Karpas-422 (cell line): ENCODE results near the gene KRTAP10-5. TPM values are rescaled to one million over a fixed set of nuclear protein-coding genes. Genes with fewer than 3 reads are reported as not detected.

Experiments
- DNase-seq: peaks from one replicate; pipeline ENCODE4 v3.0.0-alpha.2; 2015
- H2AFZ ChIP-seq: fragments of 200-600 bp; sonication (generic); 2 replicates; pipeline ENCODE4 v1.6.1; 2014; ENCODE audit warnings: antibody characterized with exemption, low read length, mixed read lengths
- H3K27ac ChIP-seq: fragments of 200-600 bp; sonication (generic); 2 replicates; pipeline ENCODE4 v1.5.1; 2014; ENCODE audit warnings: mild to moderate bottlenecking, low read length, moderate library complexity
- H3K27me3 ChIP-seq: fragments of 200-600 bp; sonication (generic); 2 replicates; pipeline ENCODE4 v1.6.1; 2014; ENCODE audit warnings: low read length, mixed read lengths
- H3K36me3 ChIP-seq: fragments of 200-600 bp; sonication (generic); 2 replicates; pipeline ENCODE4 v1.6.1; 2014; ENCODE audit warnings: low read length, mixed read lengths; ENCODE audit not compliant: insufficient read depth
- H3K4me1 ChIP-seq: fragments of 200-600 bp; sonication (generic); 2 replicates; pipeline ENCODE4 v1.6.1; 2014; ENCODE audit warnings: mild to moderate bottlenecking, low read length, mixed read lengths
- H3K4me2 ChIP-seq: fragments of 200-600 bp; sonication (generic); 2 replicates; pipeline ENCODE4 v1.6.1; 2014; ENCODE audit warnings: low read length, low read depth, mild to moderate bottlenecking; ENCODE audit not compliant: poor library complexity, severe bottlenecking
- H3K4me3 ChIP-seq: fragments of 200-600 bp; sonication (generic); 2 replicates; pipeline ENCODE4 v1.5.1; 2014; ENCODE audit warnings: mild to moderate bottlenecking, antibody characterized with exemption, low read length, mixed read lengths
- H3K79me2 ChIP-seq: fragments of 200-600 bp; sonication (generic); 2 replicates; pipeline ENCODE4 v1.6.1; 2014; ENCODE audit warnings: mild to moderate bottlenecking, low read length, mixed read lengths
- H3K9ac ChIP-seq: fragments of 200-600 bp; sonication (generic); 2 replicates; pipeline ENCODE4 v1.6.0; 2014; ENCODE audit warnings: low read length
- H3K9me2 ChIP-seq: fragments of 200-600 bp; sonication (generic), shearing (Covaris generic); replicated peaks from 2 replicates; pipeline ENCODE4 v1.6.0; 2014; ENCODE audit warnings: mild to moderate bottlenecking, low read length, moderate library complexity; ENCODE audit not compliant: insufficient read depth
- H3K9me3 ChIP-seq: fragments of 300-700, 200-600 bp; sonication (generic); 2 replicates; pipeline ENCODE4 v1.6.1; 2014; ENCODE audit warnings: low read length, mixed read lengths
- H4K20me1 ChIP-seq: fragments of 200-600 bp; sonication (generic); 2 replicates; pipeline ENCODE4 v1.6.1; 2014; ENCODE audit warnings: mild to moderate bottlenecking, antibody characterized with exemption, low read length, low read depth; ENCODE audit not compliant: insufficient read depth
- total RNA-seq: library from RNA; depleted of rRNA; stranded (reverse); fragments of >200 nt; shearing (Covaris generic); gene quantifications from 2 replicates; pipeline ENCODE4 v1.2.3, GENCODE V29; 2014; ENCODE audit warnings: low replicate concordance

The KRTAP10-5 gene
- total RNA-seq, 1 experiment from 2014 or later: not detected

DNA sequence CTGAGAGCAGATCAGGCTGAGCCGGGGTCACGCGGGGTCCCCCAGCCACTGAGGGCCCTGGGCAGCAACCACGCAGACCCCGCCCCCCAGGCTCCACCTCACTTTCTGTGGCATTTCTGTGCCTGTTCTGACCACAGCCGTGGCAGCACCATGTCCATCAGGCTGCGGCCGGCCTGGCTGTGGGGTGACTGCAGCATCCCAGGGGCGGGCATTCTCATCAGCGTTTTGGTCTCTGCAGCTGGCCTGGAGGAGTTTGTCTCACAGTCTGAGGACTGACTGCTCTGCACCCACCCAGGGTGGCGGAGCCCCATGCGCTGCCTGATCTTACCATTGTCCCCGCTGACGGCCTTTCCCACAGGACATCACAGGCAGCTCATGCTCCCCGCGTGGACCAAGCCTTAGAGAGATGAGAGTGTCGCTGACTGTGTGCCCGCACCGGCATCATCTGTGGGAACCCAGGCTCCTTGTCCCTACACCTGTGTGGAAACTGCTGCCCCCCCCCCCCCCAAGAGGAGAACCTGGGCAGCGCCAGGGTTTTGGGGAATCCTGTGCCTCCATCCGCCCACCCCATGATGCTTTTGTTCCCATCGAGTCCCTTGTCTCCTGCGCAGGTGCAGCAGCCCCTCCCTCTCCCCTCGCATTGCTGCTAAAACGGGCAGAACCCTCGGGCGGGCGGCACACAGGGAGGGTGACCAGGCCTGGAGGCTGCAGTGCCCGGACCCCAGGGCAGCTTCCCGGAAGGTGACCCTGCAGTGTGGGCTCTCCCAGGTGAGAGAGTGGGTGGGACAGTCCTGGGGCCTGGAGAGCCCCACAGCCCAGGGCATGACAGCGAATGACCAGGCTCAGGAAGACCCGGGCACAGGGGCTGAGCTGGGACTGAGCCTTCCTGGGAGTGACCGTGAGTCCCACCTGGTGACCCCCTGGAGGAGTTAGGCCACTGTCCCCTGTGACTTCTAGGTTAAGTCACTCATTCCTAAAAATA, 42.2 kb downstream of the KRTAP10-5 start:
- Histone ChIP-seq H3K79me2 (no peaks in the 10 kb centered on the region), H3K4me3 (no peak overlapping the region), H3K9me2 (no peaks in the 10 kb centered on the region), H3K4me2 (no peak overlapping the region), H3K9me3 (0 out of 2 replicates have a peak, but pooled peaks cover 5% of the 10 kb centered on the region), H3K27ac (no peak overlapping the region), H3K27me3 (0 out of 2 replicates have a peak, but pooled peaks cover 3% of the 10 kb centered on the region), H3K9ac (no peak overlapping the region), H3K4me1 (no peaks in the 10 kb centered on the region), H2AFZ (no peak overlapping the region), H3K36me3 (no peaks in the 10 kb centered on the region), H4K20me1 (no peaks in the 10 kb centered on the region)
- no peak for DNase-seq

DNA sequence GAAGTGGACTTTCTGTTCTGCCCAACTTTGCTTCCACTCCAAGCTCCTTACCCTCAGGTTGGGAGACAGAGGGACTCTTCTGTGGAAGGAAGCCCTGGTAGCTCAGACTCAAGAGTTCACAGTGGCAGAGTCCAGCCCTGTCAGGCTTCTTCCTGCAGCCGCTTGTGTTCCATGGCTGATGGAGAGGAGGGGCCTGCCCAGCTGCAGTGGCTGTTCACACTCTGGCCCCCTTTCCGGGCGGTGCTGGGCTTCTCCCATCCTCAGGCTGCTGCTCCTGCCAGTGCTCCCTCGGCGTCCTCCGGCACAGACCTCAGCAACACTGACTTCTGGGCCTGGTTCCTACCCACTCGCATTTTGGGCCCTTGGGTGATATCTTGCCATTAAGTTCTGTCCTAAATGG, 44.4 kb downstream of the KRTAP10-5 start:
- H3K9me3 ChIP-seq: no peaks in the 10 kb centered on the region
- no peak overlapping the region for H3K27ac ChIP-seq
- H3K79me2 ChIP-seq: no peaks in the 10 kb centered on the region
- no peak overlapping the region for H3K9ac ChIP-seq
- no peak overlapping the region for H3K4me2 ChIP-seq
- H3K9me2 ChIP-seq: no peaks in the 10 kb centered on the region
- no peak overlapping the region for H2AFZ ChIP-seq
- no peaks in the 10 kb centered on the region for H3K4me1 ChIP-seq
- no peaks in the 10 kb centered on the region for H4K20me1 ChIP-seq
- H3K27me3 ChIP-seq: no peaks in the 10 kb centered on the region
- no peak for DNase-seq
- H3K4me3 ChIP-seq: no peak overlapping the region
- no peaks in the 10 kb centered on the region for H3K36me3 ChIP-seq

- no peak for DNase-seq
- Histone ChIP-seq H3K27me3 (no peaks in the 10 kb centered on the region), H3K4me1 (no peaks in the 10 kb centered on the region), H3K4me2 (no peak overlapping the region), H4K20me1 (no peaks in the 10 kb centered on the region), H3K27ac (no peak overlapping the region), H2AFZ (no peak overlapping the region), H3K9ac (no peak overlapping the region), H3K4me3 (no peak overlapping the region), H3K79me2 (no peaks in the 10 kb centered on the region), H3K9me2 (no peaks in the 10 kb centered on the region), H3K9me3 (no peaks in the 10 kb centered on the region), H3K36me3 (no peaks in the 10 kb centered on the region)
These were observed 45.7 kb downstream of the KRTAP10-5 start for GRCh38 chr21:44534688-44535087.

DNA sequence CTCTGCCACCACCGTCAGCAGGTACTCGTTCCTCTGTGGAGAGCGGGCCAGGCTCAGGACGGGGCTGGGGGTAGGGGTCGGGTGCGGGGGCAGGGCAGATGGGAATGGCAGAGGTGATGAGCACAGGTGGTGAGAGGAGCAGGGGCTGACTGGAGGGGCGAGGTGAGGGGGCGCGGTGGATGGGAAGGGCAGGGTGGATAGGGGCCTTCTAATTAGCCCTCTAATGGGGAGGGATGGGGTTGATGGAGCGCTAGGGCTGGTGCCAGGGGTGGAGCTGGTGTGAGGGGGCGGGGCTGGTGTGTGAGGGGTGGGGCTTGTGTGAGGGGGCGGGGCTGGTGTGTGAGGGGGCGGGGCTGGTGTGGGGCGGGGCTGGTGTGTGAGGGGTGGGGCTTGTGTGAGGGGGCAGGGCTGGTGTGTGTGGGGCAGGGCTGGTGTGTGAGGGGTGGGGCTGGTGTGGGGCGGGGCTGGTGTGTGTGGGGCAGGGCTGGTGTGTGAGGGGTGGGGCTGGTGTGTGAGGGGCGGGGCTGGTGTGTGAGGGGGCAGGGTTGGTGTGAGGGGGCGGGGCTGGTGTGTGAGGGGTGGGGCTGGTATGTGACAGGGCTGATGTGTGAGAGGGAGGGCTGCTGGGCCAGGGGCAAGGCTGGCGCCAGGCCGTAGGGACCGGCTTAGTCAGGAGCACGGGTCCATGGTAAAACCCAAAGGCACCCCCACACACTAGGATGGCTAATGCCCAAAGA, 46.3 kb downstream of the KRTAP10-5 start:
- Histone ChIP-seq H3K9me3 (no peaks in the 10 kb centered on the region), H4K20me1 (no peaks in the 10 kb centered on the region), H3K4me2 (no peak overlapping the region), H3K79me2 (no peaks in the 10 kb centered on the region), H3K9me2 (no peaks in the 10 kb centered on the region), H3K4me1 (no peaks in the 10 kb centered on the region), H3K9ac (no peak overlapping the region), H3K36me3 (no peaks in the 10 kb centered on the region), H3K27ac (no peak overlapping the region), H3K27me3 (no peaks in the 10 kb centered on the region), H2AFZ (no peak overlapping the region), H3K4me3 (no peak overlapping the region)
- DNase-seq: peak; percentile 54

- Histone ChIP-seq H4K20me1 (no peaks in the 10 kb centered on the region), H3K79me2 (no peaks in the 10 kb centered on the region), H3K27me3 (no peaks in the 10 kb centered on the region), H2AFZ (no peak overlapping the region), H3K4me1 (no peaks in the 10 kb centered on the region), H3K36me3 (no peaks in the 10 kb centered on the region), H3K4me3 (no peak overlapping the region), H3K9me3 (no peaks in the 10 kb centered on the region), H3K9ac (no peak overlapping the region), H3K4me2 (no peak overlapping the region), H3K27ac (no peak overlapping the region), H3K9me2 (no peaks in the 10 kb centered on the region)
- no peak for DNase-seq
These were observed 47.1 kb downstream of the KRTAP10-5 start for GRCh38 chr21:44533121-44533890.

- H2AFZ ChIP-seq: no peak overlapping the region
- no peak overlapping the region for H3K4me2 ChIP-seq
- no peak overlapping the region for H3K4me3 ChIP-seq
- no peaks in the 10 kb centered on the region for H3K27me3 ChIP-seq
- no peak for DNase-seq
- H3K9me2 ChIP-seq: no peaks in the 10 kb centered on the region
- no peaks in the 10 kb centered on the region for H3K4me1 ChIP-seq
- H3K27ac ChIP-seq: no peak overlapping the region
- no peaks in the 10 kb centered on the region for H3K79me2 ChIP-seq
- H4K20me1 ChIP-seq: no peaks in the 10 kb centered on the region
- H3K9ac ChIP-seq: no peak overlapping the region
- no peaks in the 10 kb centered on the region for H3K36me3 ChIP-seq
- no peaks in the 10 kb centered on the region for H3K9me3 ChIP-seq
These were observed 47.7 kb downstream of the KRTAP10-5 start for GRCh38 chr21:44532712-44533111.

GRCh38 chr21:44531606-44532564, 48.5 kb downstream of the KRTAP10-5 start:
- no peak overlapping the region for H3K4me2 ChIP-seq
- H2AFZ ChIP-seq: no peak overlapping the region
- no peak for DNase-seq
- H3K27me3 ChIP-seq: no peaks in the 10 kb centered on the region
- H3K4me3 ChIP-seq: no peak overlapping the region
- no peak overlapping the region for H3K9ac ChIP-seq
- H3K27ac ChIP-seq: no peak overlapping the region
- H3K4me1 ChIP-seq: no peaks in the 10 kb centered on the region
- H3K9me3 ChIP-seq: no peaks in the 10 kb centered on the region
- H3K36me3 ChIP-seq: no peaks in the 10 kb centered on the region
- H3K9me2 ChIP-seq: no peaks in the 10 kb centered on the region
- H4K20me1 ChIP-seq: no peaks in the 10 kb centered on the region
- no peaks in the 10 kb centered on the region for H3K79me2 ChIP-seq
